ENCODE data around the gene GLRA1. TPM values are rescaled to one million over a fixed set of nuclear protein-coding genes. Genes with fewer than 3 reads are reported as not detected.

Gene GLRA1
- total RNA-seq, 2 experiments from 2014 or later: not detected

- DNase-seq (no peak), ATAC-seq (no peak)
- Mint-ChIP-seq H3K27me3 (no peaks in the 10 kb centered on the region), H3K27ac (no peak overlapping the region), H3K4me3 (no peak overlapping the region), H3K36me3 (ENCODE audit: low read depth) (no peaks in the 10 kb centered on the region), H3K4me1 (ENCODE audit: low read depth) (no peaks in the 10 kb centered on the region), H3K9me3 (peaks cover 7% of the 10 kb centered on the region)
- POLR2A ChIA-PET: no interaction called here
- CTCF ChIA-PET: no interaction called here
- no peak for TF ChIP-seq CTCF (IDR thresholded peaks at IDR 0.05)
- intact Hi-C loops (cut with micrococcal nuclease): no loop called here
These were observed 13.2 kb upstream of the GLRA1 start for GRCh38 chr5:151937851-151938250.

- H3K27ac Mint-ChIP-seq: no peak overlapping the region
- ATAC-seq (no peak), DNase-seq (no peak)
- no peaks in the 10 kb centered on the region for H3K36me3 Mint-ChIP-seq (ENCODE audit: low read depth)
- intact Hi-C loops (cut with micrococcal nuclease): no loop called here
- H3K4me1 Mint-ChIP-seq (ENCODE audit: low read depth): no peaks in the 10 kb centered on the region
- no peak for TF ChIP-seq CTCF (IDR thresholded peaks at IDR 0.05)
- ChIA-PET CTCF (no interaction called here), POLR2A (no interaction called here)
- no peaks in the 10 kb centered on the region for H3K27me3 Mint-ChIP-seq
- H3K4me3 Mint-ChIP-seq: no peak overlapping the region
- H3K9me3 Mint-ChIP-seq: peaks cover 22% of the 10 kb centered on the region
These were observed 10.6 kb upstream of the GLRA1 start for GRCh38 chr5:151935135-151935695.

GRCh38 chr5:151931260-151931659 lies 6.6 kb upstream of the GLRA1 start:
- H3K4me3 Mint-ChIP-seq: no peak overlapping the region
- no peaks in the 10 kb centered on the region for H3K36me3 Mint-ChIP-seq (ENCODE audit: low read depth)
- no peak for ATAC-seq
- intact Hi-C loops (cut with micrococcal nuclease): no loop called here
- CTCF ChIA-PET: no interaction called here
- no peaks in the 10 kb centered on the region for H3K4me1 Mint-ChIP-seq (ENCODE audit: low read depth)
- POLR2A ChIA-PET: no interaction called here
- H3K27me3 Mint-ChIP-seq: peaks cover 4% of the 10 kb centered on the region
- no peak for DNase-seq
- H3K27ac Mint-ChIP-seq: no peak overlapping the region
- H3K9me3 Mint-ChIP-seq: peaks cover 22% of the 10 kb centered on the region
- no peak for TF ChIP-seq CTCF (IDR thresholded peaks at IDR 0.05)

- Mint-ChIP-seq H3K36me3 (ENCODE audit: low read depth) (no peaks in the 10 kb centered on the region), H3K4me3 (no peak overlapping the region), H3K27ac (no peak overlapping the region), H3K9me3 (peaks cover 3% of the 10 kb centered on the region), H3K27me3 (peaks cover 30% of the 10 kb centered on the region), H3K4me1 (ENCODE audit: low read depth) (no peaks in the 10 kb centered on the region)
- no peak for TF ChIP-seq CTCF (IDR thresholded peaks at IDR 0.05)
- ChIA-PET CTCF (no interaction called here), POLR2A (interaction anchor here (1.3 kb wide), 1 partner anchor 33 kb away, joined by 3 read pairs; no protein-coding TSS in a partner anchor)
- no peak for ATAC-seq
- no peak for DNase-seq
- intact Hi-C loops (cut with micrococcal nuclease): no loop called here
These were observed 1.5 kb upstream of the GLRA1 start for GRCh38 chr5:151926188-151926587.

GRCh38 chr5:151925340-151925739 lies 689 bp upstream of the GLRA1 start:
- Mint-ChIP-seq H3K27me3 (peaks cover 30% of the 10 kb centered on the region), H3K9me3 (peaks cover under 1% of the 10 kb centered on the region), H3K27ac (no peak overlapping the region), H3K4me3 (no peak overlapping the region), H3K36me3 (ENCODE audit: low read depth) (no peaks in the 10 kb centered on the region), H3K4me1 (ENCODE audit: low read depth) (no peaks in the 10 kb centered on the region)
- ChIA-PET POLR2A (interaction anchor here (1.3 kb wide), 1 partner anchor 34 kb away, joined by 3 read pairs; no protein-coding TSS in a partner anchor), CTCF (no interaction called here)
- ATAC-seq: no peak
- no peak for TF ChIP-seq CTCF (IDR thresholded peaks at IDR 0.05)
- DNase-seq: no peak
- intact Hi-C loops (cut with micrococcal nuclease): no loop called here

All from activated CD8-positive, alpha-beta T cell treated with anti-CD3 and anti-CD28 coated beads for 36 hours (primary cell).